ENCODE results near the gene BAIAP2L1. TPM values are rescaled to one million over a fixed set of nuclear protein-coding genes. Genes with fewer than 3 reads are reported as not detected.
"Not testable (repeated sequence)": the region's sequence is repeated elsewhere in the genome, so short reads cannot be mapped to it uniquely, and the experiment has no call there.

The BAIAP2L1 gene
- total and polyA plus RNA-seq, 5 experiments from 2014 or later: 0.06 to 0.85 (median 0.44) TPM

GRCh38 chr7:98323597-98324322 is 77.1 kb downstream of the BAIAP2L1 start:
- Mint-ChIP-seq H3K4me3 (peak overlapping the region in 2 of 10 donors; percentile 40 to 73), H3K27me3 (peaks cover 5 to 23% (median 15%) of the 10 kb centered on the region in 5 donors), H3K4me1 (no peaks in the 10 kb centered on the region), H3K9me3 (no peaks in the 10 kb centered on the region), H3K27ac (no peak overlapping the region), H3K36me3 (no peaks in the 10 kb centered on the region)
- DNase-seq (no peak), ATAC-seq (no peak)
- POLR2A ChIA-PET: no interaction called here

DNA sequence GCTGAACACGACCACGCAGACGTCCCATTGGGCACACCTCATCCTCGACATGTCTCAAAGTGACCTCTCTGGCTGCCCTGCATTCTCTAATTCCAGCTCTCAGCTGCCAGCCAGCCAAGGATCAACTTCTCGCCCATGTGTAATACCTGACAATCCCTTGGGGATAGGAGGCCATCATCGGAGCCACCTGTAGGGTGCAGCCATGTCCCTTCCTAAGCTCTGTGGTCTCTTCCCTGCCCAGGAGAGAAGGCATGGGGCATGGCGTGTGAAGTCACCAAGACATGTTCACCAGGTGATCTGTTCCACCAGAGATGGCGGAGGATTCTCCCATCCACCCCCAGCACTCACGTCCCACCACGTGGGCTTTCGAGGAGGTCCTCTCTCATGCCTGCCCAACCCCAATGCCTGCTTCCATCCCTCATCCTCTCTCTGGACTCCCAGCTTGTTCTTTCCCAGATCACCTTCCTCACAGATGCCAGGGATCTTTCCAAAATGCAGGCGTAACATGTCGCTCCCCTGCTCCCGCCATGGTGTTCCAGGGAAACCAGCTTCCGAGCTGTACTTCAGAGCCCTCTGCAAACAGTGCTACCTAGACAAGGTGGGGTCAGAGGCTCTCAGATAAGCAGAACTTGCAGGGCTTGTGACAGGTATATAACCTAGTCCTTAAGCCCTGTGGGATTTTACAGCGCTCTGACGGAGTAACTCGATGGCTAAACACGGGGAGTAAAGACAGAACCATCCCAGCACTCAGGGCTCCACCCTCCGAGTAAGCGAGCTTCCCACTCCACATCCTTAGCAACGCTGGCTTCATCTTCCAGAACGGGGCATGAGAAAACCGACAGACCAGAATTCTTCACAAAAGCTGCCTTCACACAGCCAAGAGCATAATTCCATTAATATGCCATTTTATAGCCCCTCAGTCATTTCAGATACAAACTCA is 78.3 kb downstream of the BAIAP2L1 start:
- Mint-ChIP-seq H3K4me1 (no peaks in the 10 kb centered on the region), H3K27me3 (peaks cover 5 to 23% (median 14%) of the 10 kb centered on the region in 5 donors), H3K27ac (no peak overlapping the region), H3K9me3 (no peaks in the 10 kb centered on the region), H3K36me3 (no peaks in the 10 kb centered on the region), H3K4me3 (no peak overlapping the region)
- ATAC-seq: no peak
- DNase-seq: no peak
- POLR2A ChIA-PET: no interaction called here

GRCh38 chr7:98321301-98321700 is 79.6 kb downstream of the BAIAP2L1 start:
- DNase-seq: no peak
- Mint-ChIP-seq H3K36me3 (peaks cover 0 to 5% (median 2%) of the 10 kb centered on the region in 3 donors), H3K9me3 (no peaks in the 10 kb centered on the region)

DNA sequence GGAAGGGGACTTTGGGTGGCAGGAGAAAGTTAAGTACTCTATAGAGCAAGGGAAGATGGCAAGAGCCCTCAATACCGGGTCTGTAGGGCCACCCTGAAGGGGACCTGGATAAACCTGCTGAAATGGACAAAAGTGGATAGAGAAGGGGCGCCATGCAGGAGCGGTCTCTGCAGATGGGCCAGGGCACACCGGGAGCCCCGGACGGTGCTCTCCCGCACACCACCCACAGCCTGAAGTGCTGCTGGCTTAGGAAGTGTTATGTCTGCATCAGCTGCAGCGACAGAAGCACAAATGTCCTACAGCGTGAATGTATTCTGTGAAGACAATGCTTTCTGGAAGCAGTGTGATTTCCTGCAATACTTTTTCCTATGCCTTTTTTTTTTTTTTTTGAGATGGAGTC is 81.7 kb downstream of the BAIAP2L1 start:
- ATAC-seq (no peak), DNase-seq (no peak)
- POLR2A ChIA-PET: no interaction called here
- Mint-ChIP-seq H3K4me1 (peaks cover 0 to 7% (median 0%) of the 10 kb centered on the region in 4 donors), H3K36me3 (peaks cover 0 to 5% (median 2%) of the 10 kb centered on the region in 3 donors), H3K27ac (peak overlapping the region in 1 of 10 donors; percentile 37), H3K27me3 (peaks cover 5 to 23% (median 14%) of the 10 kb centered on the region in 5 donors), H3K9me3 (peaks cover 0 to 2% (median 0%) of the 10 kb centered on the region in 9 donors), H3K4me3 (no peak overlapping the region)

More at GRCh38 chr7:98321301-98321700, 79.6 kb downstream of the BAIAP2L1 start:
- Mint-ChIP-seq H3K4me3 (no peak overlapping the region), H3K27ac (peak overlapping the region in 1 of 10 donors; percentile 85), H3K4me1 (no peaks in the 10 kb centered on the region), H3K27me3 (peaks cover 5 to 23% (median 14%) of the 10 kb centered on the region in 5 donors)
- POLR2A ChIA-PET: no interaction called here
- ATAC-seq: no peak

- DNase-seq: no peak
- H3K36me3 Mint-ChIP-seq: peaks cover 0 to 5% (median 2%) of the 10 kb centered on the region in 3 donors
Observed at GRCh38 chr7:98317366-98318040, 83.4 kb downstream of the BAIAP2L1 start.

GRCh38 chr7:98315994-98316527 is 84.8 kb downstream of the BAIAP2L1 start:
- H3K4me3 Mint-ChIP-seq, H3K27ac Mint-ChIP-seq, POLR2A ChIA-PET, H3K9me3 Mint-ChIP-seq, H3K36me3 Mint-ChIP-seq, H3K27me3 Mint-ChIP-seq, ATAC-seq, H3K4me1 Mint-ChIP-seq, DNase-seq: not testable (repeated sequence)

More at GRCh38 chr7:98317366-98318040, 83.4 kb downstream of the BAIAP2L1 start:
- no peak for ATAC-seq
- peaks cover 0 to 9% (median 0%) of the 10 kb centered on the region in 4 donors for H3K4me1 Mint-ChIP-seq
- POLR2A ChIA-PET: no interaction called here
- H3K4me3 Mint-ChIP-seq: no peak overlapping the region
- H3K27ac Mint-ChIP-seq: peak overlapping the region in 1 of 10 donors; percentile 83
- peaks cover 0 to 10% (median 8%) of the 10 kb centered on the region in 5 donors for H3K27me3 Mint-ChIP-seq
- peaks cover 0 to 2% (median 0%) of the 10 kb centered on the region in 9 donors for H3K9me3 Mint-ChIP-seq

DNA sequence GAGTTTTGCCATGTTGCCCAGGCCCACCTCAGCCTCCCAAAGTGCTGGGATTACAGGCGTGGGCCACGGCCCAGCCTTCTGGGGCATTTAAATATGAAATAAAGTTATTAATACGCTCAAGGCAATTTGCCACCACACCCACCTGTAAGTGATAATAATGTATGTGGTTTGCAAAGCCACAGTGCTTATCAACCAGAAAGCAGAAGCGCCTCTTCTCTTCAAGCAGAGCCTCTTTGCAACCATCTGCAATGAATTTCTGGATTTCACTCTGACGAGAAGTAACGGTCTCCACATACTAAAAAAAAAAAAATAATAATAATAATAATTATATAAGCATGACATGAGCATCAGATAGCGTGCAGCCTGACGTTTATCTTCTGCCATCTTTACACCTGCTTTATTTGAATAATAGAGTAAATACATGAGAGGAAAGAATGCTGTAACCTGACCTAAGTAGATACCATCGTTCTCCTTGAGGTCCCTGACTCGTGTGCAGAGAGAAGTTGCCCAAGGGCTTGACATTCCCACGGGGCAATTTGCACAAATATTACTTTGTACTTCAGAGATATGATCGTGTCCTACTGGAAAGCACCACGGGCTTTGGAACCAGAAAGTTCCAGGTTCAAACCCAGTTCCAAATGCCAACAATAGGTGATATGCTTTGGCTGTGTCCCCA is 85.4 kb downstream of the BAIAP2L1 start:
- Mint-ChIP-seq H3K27ac (no peak overlapping the region), H3K27me3 (no peaks in the 10 kb centered on the region), H3K4me1 (peaks cover 0 to 9% (median 0%) of the 10 kb centered on the region in 4 donors), H3K9me3 (peaks cover 0 to 2% (median 0%) of the 10 kb centered on the region in 9 donors), H3K36me3 (peaks cover 0 to 5% (median 2%) of the 10 kb centered on the region in 3 donors), H3K4me3 (no peak overlapping the region)
- POLR2A ChIA-PET: no interaction called here
- DNase-seq: no peak
- no peak for ATAC-seq

DNA sequence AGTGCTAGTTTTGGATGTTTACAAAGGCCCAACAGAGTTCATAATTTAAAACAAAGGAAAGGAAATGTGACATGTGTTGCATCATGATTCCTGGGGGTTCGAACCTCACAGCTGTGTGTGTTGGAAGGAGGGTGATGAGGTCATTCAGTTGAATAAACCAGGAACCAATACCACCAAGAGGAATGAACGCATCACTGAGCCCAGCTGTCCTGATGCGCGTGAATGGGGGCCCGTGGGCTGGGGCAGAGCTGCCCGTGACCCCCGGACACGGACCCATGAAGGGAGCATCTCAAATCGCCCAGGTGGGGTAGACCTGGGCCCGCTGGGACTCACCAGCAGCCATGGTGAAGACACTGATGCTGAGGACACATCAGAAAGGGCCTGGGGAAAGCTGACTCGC is 86.4 kb downstream of the BAIAP2L1 start:
- ATAC-seq: no peak
- Mint-ChIP-seq H3K27ac (peak overlapping the region in 2 of 10 donors; percentile 24 to 82), H3K27me3 (no peaks in the 10 kb centered on the region), H3K9me3 (peaks cover 0 to 2% (median 0%) of the 10 kb centered on the region in 9 donors), H3K4me3 (no peak overlapping the region), H3K4me1 (peaks cover 0 to 9% (median 0%) of the 10 kb centered on the region in 4 donors), H3K36me3 (peaks cover 0 to 5% (median 2%) of the 10 kb centered on the region in 3 donors)
- DNase-seq: peak in 1 of 10 donors; percentile 23
- POLR2A ChIA-PET: no interaction called here

DNA sequence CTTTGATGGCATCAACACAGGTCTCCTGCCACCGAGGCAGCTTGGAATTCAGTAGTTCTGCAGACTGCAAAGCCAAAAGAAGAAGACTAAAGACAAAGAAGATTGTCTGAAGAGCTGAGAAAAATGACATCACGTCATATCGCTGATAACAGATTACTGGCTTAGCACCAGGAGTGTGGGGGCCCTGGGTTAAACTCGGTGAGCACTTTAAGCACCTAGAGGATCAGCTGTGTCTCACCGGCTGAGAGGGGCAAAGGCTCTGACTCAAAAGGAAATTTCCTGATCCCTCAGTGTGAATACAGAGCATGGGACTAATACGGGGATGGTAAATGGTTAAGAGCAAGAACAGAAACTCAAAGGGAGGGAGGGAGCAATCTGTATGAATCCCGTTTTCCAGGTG is 88.7 kb downstream of the BAIAP2L1 start:
- POLR2A ChIA-PET: no interaction called here
- Mint-ChIP-seq H3K27ac (no peak overlapping the region), H3K4me1 (peaks cover 0 to 9% (median 0%) of the 10 kb centered on the region in 4 donors), H3K9me3 (peaks cover 0 to 2% (median 0%) of the 10 kb centered on the region in 9 donors), H3K36me3 (peaks cover 2 to 5% (median 3%) of the 10 kb centered on the region in 3 donors), H3K27me3 (no peaks in the 10 kb centered on the region), H3K4me3 (no peak overlapping the region)
- ATAC-seq (no peak), DNase-seq (no peak)

GRCh38 chr7:98309566-98309965 is 91.3 kb downstream of the BAIAP2L1 start:
- no peaks in the 10 kb centered on the region for H3K27me3 Mint-ChIP-seq
- POLR2A ChIA-PET: no interaction called here
- peaks cover 0 to 6% (median 0%) of the 10 kb centered on the region in 4 donors for H3K4me1 Mint-ChIP-seq
- no peaks in the 10 kb centered on the region for H3K9me3 Mint-ChIP-seq
- ATAC-seq (no peak), DNase-seq (no peak)
- peaks cover 0 to 3% (median 0%) of the 10 kb centered on the region in 3 donors for H3K36me3 Mint-ChIP-seq
- H3K4me3 Mint-ChIP-seq: no peak overlapping the region
- no peak overlapping the region for H3K27ac Mint-ChIP-seq

- no peak overlapping the region for H3K4me3 Mint-ChIP-seq
- POLR2A ChIA-PET: no interaction called here
- DNase-seq (no peak), ATAC-seq (no peak)
- H3K27ac Mint-ChIP-seq: no peak overlapping the region
- H3K27me3 Mint-ChIP-seq: no peaks in the 10 kb centered on the region
- H3K9me3 Mint-ChIP-seq: no peaks in the 10 kb centered on the region
- peaks cover 0 to 2% (median under 1%) of the 10 kb centered on the region in 4 donors for H3K4me1 Mint-ChIP-seq
- H3K36me3 Mint-ChIP-seq: peaks cover 0 to 3% (median 0%) of the 10 kb centered on the region in 3 donors
Observed at GRCh38 chr7:98307971-98308466, 92.9 kb downstream of the BAIAP2L1 start.

Measured in naive thymus-derived CD8-positive, alpha-beta T cell (primary cell).